Panc1 (cell line): ENCODE measurements around the gene NEK1.

Experiments
- CTCF ChIP-seq: fragments of 450-650 bp; IDR thresholded peaks from 2 replicates; pipeline ENCODE4 v1.5.1; 2017; ENCODE audit warnings: mild to moderate bottlenecking
- POLR2AphosphoS5 ChIP-seq: IDR thresholded peaks from 2 replicates; pipeline ENCODE4 v1.6.1; 2012; ENCODE audit warnings: mild to moderate bottlenecking, low read depth, low read length, moderate library complexity
- REST ChIP-seq, 2 experiments: IDR thresholded peaks; 2 replicates each; pipeline ENCODE4 v1.6.1; 2011 to 2012; ENCODE audit warnings: low read depth in 2 of 2, control low read depth in 1 of 2, low read length in 1 of 2, mild to moderate bottlenecking in 1 of 2, moderate library complexity in 1 of 2; ENCODE audit not compliant: insufficient read depth in 1 of 2
- SIN3A ChIP-seq: IDR thresholded peaks from 2 replicates; pipeline ENCODE4 v1.6.1; 2012; ENCODE audit warnings: low read depth, mild to moderate bottlenecking, low read length, moderate library complexity, borderline replicate concordance; ENCODE audit not compliant: insufficient read depth
- TCF7L2 ChIP-seq: IDR thresholded peaks from 2 replicates; pipeline ENCODE4 v1.6.1; 2011; ENCODE audit warnings: mild to moderate bottlenecking, low read depth, low read length, inconsistent platforms

DNA sequence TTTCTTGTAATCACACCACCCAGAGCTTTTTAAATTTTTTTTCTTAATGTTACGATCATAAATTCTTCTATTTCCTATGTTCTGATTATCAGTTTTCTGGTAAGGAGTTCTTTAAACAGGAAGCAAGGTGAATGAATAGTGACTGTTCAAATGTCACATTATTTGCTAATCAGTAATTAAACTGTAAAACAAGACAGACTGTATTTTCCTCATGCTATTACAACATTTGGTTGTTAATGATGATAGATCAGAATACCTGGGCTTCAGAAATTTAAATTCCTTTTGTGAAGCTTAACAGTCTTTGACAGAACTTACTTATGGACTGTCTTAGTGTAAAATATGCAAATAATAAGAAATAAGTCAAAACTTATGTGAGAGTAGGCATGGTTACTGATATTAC, 49.4 kb upstream of the NEK1 start:
- TF ChIP-seq CTCF (no peak), REST (IDR thresholded peaks at IDR 0.05; ENCODE audit: insufficient read depth in 1 of 2, low read depth in 2 of 2, low read length in 1 of 2) (no peak), TCF7L2 (no peak), POLR2AphosphoS5 (no peak), SIN3A (no peak)
